Suppressor macrophage (primary cell): ENCODE results near the gene GBGT1.

Source experiments
- DNase-seq, 4 experiments: peaks; one replicate each; pipeline ENCODE4 v3.0.0-alpha.2; 2020 to 2022

GBGT1 gene

GRCh38 chr9:133113949-133114885, 49.5 kb downstream of the GBGT1 start:
- DNase-seq, result peak in 2 of 4 experiments; percentile 30 to 43

- peak; percentile 62 to 82 (median 75) for DNase-seq
Measured at GRCh38 chr9:133113163-133113948, 50.4 kb downstream of the GBGT1 start.

GRCh38 chr9:133112663-133113026, 51.1 kb downstream of the GBGT1 start:
- peak; percentile 93 to 97 (median 96) for DNase-seq

GRCh38 chr9:133111808-133112662, 51.7 kb downstream of the GBGT1 start:
- DNase-seq, result peak; percentile 28 to 61 (median 44)

- no peak for DNase-seq
Measured at GRCh38 chr9:133109931-133110650, 53.6 kb downstream of the GBGT1 start.

- DNase-seq, result no peak
Measured at GRCh38 chr9:133108794-133109641, 54.7 kb downstream of the GBGT1 start.

- no peak for DNase-seq
Measured at GRCh38 chr9:133107961-133108793, 55.5 kb downstream of the GBGT1 start.

GRCh38 chr9:133107245-133107722, 56.4 kb downstream of the GBGT1 start:
- DNase-seq, result no peak

- no peak for DNase-seq
Measured at GRCh38 chr9:133106511-133107244, 57.0 kb downstream of the GBGT1 start.

- DNase-seq, result no peak
Measured at GRCh38 chr9:133105461-133105770, 58.3 kb downstream of the GBGT1 start.

- DNase-seq, result no peak
Measured at GRCh38 chr9:133104718-133105460, 58.8 kb downstream of the GBGT1 start.

- DNase-seq, result no peak
Measured at GRCh38 chr9:133103987-133104505, 59.7 kb downstream of the GBGT1 start.

- DNase-seq, result peak; percentile 69 to 84 (median 76)
Measured at GRCh38 chr9:133103183-133103986, 60.3 kb downstream of the GBGT1 start.
